NOMO-1 treated with dmso at 0.1 percent for 144 hours (cell line): ENCODE data around the gene ZNF695.

Source experiments
- DNase-seq: peaks from one replicate; lab custom pipeline; 2025; ENCODE audit not compliant: unreplicated experiment; lab: John Stamatoyannopoulos, UW

The ZNF695 gene

GRCh38 chr1:246959944-246960693, 47.7 kb downstream of the ZNF695 start:
- peak; percentile 60 for DNase-seq

- DNase-seq = no peak
Observed at GRCh38 chr1:246954126-246954525, 53.7 kb downstream of the ZNF695 start.

GRCh38 chr1:246951413-246951812, 56.4 kb downstream of the ZNF695 start:
- no peak for DNase-seq

GRCh38 chr1:246949956-246950355, 57.9 kb downstream of the ZNF695 start:
- no peak for DNase-seq

GRCh38 chr1:246947255-246947654, 60.6 kb downstream of the ZNF695 start:
- DNase-seq = no peak

- no peak for DNase-seq
Observed at GRCh38 chr1:246946366-246946765, 61.5 kb downstream of the ZNF695 start.
